SK-N-MC (cell line): Measurements from ENCODE around the gene CACNA1B.
"Not testable (repeated sequence)": the region's sequence is repeated elsewhere in the genome, so short reads cannot be mapped to it uniquely, and the experiment has no call there.

ENCODE experiments used
- EZH2 ChIP-seq: fragments of 200-600 bp; sonication (generic); IDR thresholded peaks from one replicate; pipeline ENCODE4 v1.6.1; 2017; ENCODE audit warnings: antibody characterized with exemption
- POLR2AphosphoS5 ChIP-seq: IDR thresholded peaks from 2 replicates; pipeline ENCODE4 v1.6.1; 2012; ENCODE audit warnings: mild to moderate bottlenecking, low read depth, low read length, borderline replicate concordance

DNA sequence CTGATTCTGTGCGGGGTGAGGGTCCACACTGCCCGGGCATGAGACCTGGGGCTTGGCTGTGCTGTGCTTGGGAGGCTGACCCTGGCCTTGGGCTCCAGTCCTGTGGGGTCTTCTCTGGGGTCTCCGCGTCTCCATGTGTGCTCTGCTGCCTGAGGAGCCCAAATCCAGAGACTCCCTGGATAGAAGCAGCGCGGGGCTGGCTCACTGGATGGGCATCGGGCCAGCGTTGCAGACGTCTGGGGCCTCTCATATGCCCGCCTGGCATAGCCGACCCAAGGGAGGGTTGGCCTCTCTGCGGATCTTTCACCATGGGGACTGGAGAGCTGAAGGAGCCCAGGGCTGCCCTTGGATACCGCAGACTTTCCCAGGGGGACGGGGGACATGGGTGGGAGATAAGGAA lies 12.4 kb downstream of the CACNA1B start:
- TF ChIP-seq POLR2AphosphoS5, EZH2: not testable (repeated sequence)
